HG03066 (cell line): Measurements from ENCODE around the gene PDCD10.
A peak's percentile ranks its signal among the peaks of the same experiment; 100 is the strongest.

Experiments used
- ATAC-seq: cut with Tn5 transposase; IDR thresholded peaks from one replicate; pipeline ENCODE4 v1.9.1; 2021; ENCODE audit warnings: low read depth; ENCODE audit not compliant: unreplicated experiment

Gene PDCD10

GRCh38 chr3:167691366-167691765 lies 43.3 kb downstream of the PDCD10 start:
- ATAC-seq: peak; percentile 100

DNA sequence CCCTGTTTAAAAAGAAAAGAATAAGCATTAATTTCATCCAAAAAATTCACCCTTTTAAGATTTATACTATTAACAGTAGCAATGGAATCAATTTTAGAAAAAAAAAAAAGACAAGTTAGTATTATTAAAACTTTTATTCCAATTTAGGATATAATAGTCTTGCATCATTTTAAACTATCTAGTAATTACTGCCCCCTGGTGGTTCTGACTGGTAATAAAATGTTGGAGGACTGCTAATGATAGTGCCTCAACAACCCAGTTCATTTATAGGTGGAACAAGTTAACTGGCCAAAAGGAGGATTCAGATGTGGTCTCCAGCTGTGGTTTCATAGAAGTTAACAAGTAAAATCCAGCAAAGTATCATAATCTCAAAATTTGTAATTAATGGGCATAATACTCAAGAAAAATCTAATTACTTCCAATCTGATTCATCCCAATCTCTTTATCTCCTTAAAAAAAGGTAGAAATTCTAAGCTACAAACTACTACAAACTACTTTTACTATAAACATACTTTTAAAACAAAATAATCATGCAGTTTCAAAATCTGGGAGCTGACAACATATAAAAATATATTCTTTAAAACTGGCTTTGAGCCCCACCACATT lies 50.2 kb downstream of the PDCD10 start:
- peak; percentile 91 for ATAC-seq

DNA sequence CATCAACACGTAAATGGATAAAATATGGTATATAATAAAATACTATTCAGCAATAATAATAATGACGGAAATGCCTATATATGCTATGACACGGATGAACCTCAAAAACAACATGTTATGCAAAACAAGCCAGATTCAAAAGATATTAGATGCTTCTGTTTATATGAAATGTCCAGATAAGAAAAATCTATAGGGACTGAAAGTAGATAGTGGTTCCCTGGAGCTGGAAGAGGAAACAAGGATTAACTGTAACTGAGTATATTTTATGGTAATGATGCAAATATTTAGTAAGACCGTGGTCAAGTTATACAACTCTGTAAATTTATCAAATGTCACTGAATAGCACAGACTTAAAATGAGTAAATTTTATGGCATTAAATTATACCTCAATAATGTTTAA lies 55.2 kb downstream of the PDCD10 start:
- ATAC-seq: no peak

DNA sequence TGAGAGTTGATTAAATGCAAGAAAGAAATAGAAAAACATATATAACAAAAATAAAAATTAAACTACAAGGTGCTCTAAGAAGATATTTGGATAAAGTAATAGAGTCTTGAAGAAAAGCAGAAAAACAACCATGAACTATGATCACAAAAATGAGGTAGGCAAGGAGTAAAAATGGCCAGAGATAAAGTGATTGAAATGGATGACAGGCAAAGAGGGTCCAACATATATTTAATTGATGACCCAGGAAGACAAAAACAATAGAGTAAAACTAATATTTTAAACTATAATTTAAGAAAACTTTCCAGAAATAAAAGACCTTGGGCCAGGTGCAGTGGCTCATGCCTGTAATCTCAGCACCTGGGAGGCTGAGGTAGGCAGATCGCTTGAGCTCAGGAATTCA lies 58.8 kb downstream of the PDCD10 start:
- ATAC-seq: no peak

DNA sequence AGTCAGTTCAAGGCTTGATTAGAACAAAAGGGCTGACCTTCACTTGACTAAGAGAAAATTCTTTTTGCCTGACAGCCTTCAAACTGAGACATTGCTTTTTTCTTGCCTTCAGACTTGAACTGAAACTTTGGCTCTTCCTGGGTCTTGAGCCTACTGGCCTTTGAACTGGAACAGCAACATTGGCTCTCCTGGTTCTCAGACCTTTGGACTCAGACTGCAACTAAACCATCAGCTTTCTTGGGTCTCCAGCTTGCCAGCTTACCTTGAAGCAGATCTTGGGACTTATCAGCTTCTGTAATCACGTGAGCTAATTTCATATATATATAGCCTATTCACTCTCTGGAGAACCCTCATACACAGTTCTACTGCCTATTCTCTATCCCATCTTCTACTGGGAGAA lies 61.5 kb downstream of the PDCD10 start:
- ATAC-seq: no peak

DNA sequence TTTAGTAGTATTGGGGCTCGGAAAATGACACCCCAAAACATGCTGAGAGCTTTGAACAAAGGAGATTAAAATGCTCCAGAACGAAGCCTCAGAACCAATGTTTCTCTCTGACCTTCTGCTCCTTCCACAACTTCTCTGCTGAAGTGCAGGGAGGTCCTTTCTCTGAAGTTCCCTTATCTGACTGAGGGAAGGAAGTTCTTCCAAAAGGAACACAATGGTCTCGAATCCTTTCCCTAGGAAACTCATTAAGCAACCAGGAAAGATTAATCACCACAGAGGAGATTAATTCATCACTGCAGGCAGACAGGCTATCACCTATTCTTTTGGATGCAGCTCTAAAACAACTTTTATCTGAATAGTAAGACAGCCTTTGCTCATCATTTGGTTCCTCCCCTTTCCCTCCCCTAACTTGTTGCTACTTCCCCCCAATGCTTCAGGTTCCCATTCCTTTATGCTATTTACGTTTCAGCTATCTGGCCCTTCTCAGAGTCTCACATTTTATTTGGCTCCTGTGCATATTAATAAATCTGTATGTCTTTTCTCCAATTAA lies 62.7 kb downstream of the PDCD10 start:
- no peak for ATAC-seq

DNA sequence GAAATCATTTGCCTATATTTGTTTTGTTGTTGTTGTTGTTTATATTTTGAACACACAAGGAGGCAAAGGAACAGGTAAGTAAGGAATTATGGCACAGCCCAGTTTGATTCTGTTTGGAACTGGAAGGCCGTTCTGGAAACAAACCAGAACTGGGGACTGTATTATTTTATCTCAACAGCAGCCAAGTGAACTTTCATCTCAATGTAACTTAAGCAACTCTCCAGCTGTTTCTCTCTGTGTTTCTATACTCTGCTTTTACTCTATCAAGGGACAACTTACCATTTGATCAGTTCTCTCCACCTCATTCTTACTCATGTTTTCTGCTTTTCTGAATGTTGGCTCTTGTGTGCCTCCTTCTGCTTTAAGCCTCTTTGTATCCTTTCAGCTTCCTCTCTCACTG lies 65.0 kb downstream of the PDCD10 start:
- no peak for ATAC-seq

GRCh38 chr3:167668651-167669050 lies 66.0 kb downstream of the PDCD10 start:
- no peak for ATAC-seq

DNA sequence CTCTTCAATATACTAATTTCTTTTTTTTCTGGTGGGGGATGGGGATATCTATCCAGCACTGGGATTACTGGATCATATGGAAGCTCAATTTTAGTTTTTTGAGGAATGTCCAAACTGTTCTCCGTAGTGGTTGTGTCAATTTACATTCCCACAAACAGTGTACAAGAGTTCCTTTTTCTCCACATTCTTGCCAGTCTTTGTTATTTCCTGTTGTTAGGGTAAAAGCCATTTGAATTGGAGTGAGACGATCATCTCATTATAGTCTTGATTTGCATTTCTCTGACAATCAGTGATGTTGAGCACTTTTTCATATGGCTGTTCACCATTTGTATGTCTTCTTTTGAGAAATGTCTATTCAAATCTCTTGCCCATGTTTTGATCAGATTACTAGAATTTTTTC lies 68.1 kb downstream of the PDCD10 start:
- ATAC-seq: no peak

- no peak for ATAC-seq
These were observed 71.7 kb downstream of the PDCD10 start for GRCh38 chr3:167662919-167663400.

DNA sequence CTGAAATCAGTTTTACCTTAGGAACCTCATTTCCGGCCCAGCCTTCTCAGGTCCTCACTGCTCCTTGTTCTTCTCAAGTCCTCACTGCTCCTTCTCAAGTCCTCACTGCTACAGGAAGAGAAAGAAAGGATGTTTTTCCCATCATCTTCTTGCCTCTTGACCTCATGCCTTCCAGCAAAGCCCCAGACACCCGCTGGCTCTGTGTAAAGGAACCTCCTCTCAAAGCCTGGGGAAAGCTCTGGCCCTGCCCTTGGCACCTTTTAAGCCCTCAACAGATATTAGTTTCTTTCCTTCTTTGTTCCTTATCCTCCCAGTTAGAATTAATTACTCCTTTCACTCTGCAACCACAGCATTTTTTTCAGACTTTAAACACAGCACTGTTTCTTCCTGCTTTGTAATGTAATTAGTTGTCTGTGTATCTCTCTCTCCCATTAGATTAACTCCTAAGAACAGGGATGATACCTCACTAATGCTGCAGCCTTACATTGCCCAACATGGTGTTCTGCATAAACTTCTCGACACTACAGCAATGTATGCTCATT lies 76.9 kb downstream of the PDCD10 start:
- no peak for ATAC-seq

- no peak for ATAC-seq
These were observed 77.9 kb downstream of the PDCD10 start for GRCh38 chr3:167656821-167657220.

GRCh38 chr3:167653760-167654159 lies 80.9 kb downstream of the PDCD10 start, which contains the start of gene WDR49:
Gene WDR49, minus strand, starts transcription at chr3:167653942. Its CDS starts 517 bp downstream, at chr3:167653425.
- ATAC-seq: no peak

GRCh38 chr3:167653155-167653554 lies 81.5 kb downstream of the PDCD10 start:
- no peak for ATAC-seq

DNA sequence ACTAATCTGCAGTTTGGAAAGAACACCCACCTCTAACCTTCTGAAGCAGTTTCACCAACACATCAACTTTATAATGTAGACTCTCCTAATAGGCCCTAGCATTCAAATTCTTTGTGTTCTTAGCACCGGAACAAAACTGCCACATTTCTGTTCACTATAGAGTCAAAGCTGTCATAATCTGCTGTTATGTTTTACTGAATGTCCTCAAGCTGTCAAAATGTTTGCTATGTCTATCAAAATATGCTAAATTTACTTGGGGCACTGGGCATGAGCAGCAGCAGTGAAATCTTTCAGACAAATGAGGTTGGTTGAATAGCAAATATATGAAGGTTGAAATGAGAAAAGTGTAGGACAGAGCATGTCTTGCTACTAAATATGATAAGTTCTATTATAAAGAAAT lies 82.9 kb downstream of the PDCD10 start:
- ATAC-seq: no peak

DNA sequence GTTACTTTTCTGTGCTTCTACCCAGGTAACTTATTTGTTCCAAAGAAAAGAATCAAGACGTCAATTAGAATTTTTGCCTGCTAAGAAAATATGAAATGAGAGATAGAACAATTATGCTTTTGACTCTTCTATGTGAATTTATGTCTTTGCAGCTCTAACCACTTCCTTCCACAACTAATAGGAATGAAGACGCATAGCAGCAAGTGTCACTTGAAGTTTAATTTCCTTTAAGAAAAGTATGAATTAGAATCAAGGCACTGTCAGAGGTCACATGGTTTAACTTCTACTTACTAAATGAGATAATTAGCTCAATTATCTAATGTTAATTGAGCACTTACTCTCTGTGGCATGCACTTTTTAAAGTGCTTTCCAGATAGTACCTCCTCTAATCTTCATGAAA lies 84.2 kb downstream of the PDCD10 start:
- no peak for ATAC-seq

DNA sequence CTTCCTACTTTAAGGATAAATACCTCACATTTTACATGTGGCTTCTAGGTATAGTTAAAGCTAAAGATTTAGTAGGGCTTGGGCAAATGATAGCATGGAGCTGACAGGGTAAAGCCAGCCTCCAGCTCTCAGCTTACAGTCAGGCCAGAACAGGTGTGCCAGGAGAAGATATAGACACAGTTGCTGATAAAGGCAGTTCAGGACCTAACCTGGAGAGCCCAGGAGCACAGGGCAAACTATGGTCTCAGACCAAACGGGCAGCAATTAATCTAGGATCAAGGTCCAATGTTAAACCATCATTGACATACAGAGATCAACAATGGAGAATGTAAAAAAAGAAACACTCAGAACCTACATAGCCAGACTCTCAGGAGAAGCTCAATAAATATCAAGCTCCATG lies 84.9 kb downstream of the PDCD10 start:
- no peak for ATAC-seq

GRCh38 chr3:167644611-167645010 lies 90.1 kb downstream of the PDCD10 start:
- ATAC-seq: no peak
